GM23338 (cell line): ENCODE measurements around the gene NIM1K. TPM values are rescaled to one million over a fixed set of nuclear protein-coding genes. Genes with fewer than 3 reads are reported as not detected.

Experiments used
- ATAC-seq: fragments of 200-7000 bp; cut with Tn5 transposase; 3 replicates; pipeline ENCODE4 v1.9.1; 2020
- DNase-seq: peaks from one replicate; pipeline ENCODE4 v3.0.0-alpha.2; 2015; ENCODE audit warnings: low spot score
- H2AFZ ChIP-seq: fragments of 200-600 bp; sonication (generic); 2 replicates; pipeline ENCODE4 v1.8.0; 2016; ENCODE audit warnings: antibody characterized with exemption, mild to moderate bottlenecking, moderate library complexity
- H3F3A ChIP-seq: fragments of 200-600 bp; sonication (generic); replicated peaks from 2 replicates; pipeline ENCODE4 v1.8.0; 2017; ENCODE audit warnings: antibody characterized with exemption, mixed run types, low read depth
- H3K27ac ChIP-seq: fragments of 200-600 bp; sonication (generic); 2 replicates; pipeline ENCODE4 v1.6.1; 2016; ENCODE audit warnings: low read depth
- H3K27me3 ChIP-seq: fragments of 200-600 bp; sonication (generic); 2 replicates; pipeline ENCODE4 v1.8.0; 2016; ENCODE audit warnings: mild to moderate bottlenecking, mixed run types, moderate library complexity; ENCODE audit not compliant: insufficient read depth
- H3K36me3 ChIP-seq: fragments of 200-600 bp; sonication (generic); 2 replicates; pipeline ENCODE4 v1.8.0; 2016; ENCODE audit warnings: mild to moderate bottlenecking; ENCODE audit not compliant: insufficient read depth
- H3K4me1 ChIP-seq: fragments of 200-600 bp; sonication (generic); 2 replicates; pipeline ENCODE4 v1.8.0; 2016; ENCODE audit warnings: mild to moderate bottlenecking, moderate library complexity; ENCODE audit not compliant: insufficient read depth
- H3K4me2 ChIP-seq: fragments of 200-600 bp; sonication (generic); 2 replicates; pipeline ENCODE4 v1.7.1; 2017; ENCODE audit warnings: mixed run types
- H3K4me3 ChIP-seq: fragments of 200-600 bp; sonication (generic); 2 replicates; pipeline ENCODE4 v1.6.1; 2016; ENCODE audit warnings: mixed run types
- H3K79me2 ChIP-seq: fragments of 200-600 bp; sonication (generic); replicated peaks from 2 replicates; pipeline ENCODE4 v1.8.0; 2017; ENCODE audit warnings: mild to moderate bottlenecking; ENCODE audit not compliant: insufficient read depth
- H3K9me2 ChIP-seq: fragments of 200-600 bp; sonication (generic); 2 replicates; pipeline ENCODE4 v1.8.0; 2017; ENCODE audit not compliant: insufficient read depth
- H4K20me1 ChIP-seq: fragments of 200-600 bp; sonication (generic); replicated peaks from 2 replicates; pipeline ENCODE4 v1.8.0; 2017; ENCODE audit warnings: mild to moderate bottlenecking; ENCODE audit not compliant: insufficient read depth
- H3K27ac Mint-ChIP-seq: 2 replicates; pipeline ENCODE4 v1.8.0; 2020; ENCODE audit warnings: inconsistent platforms, mild to moderate bottlenecking, moderate library complexity, mixed read lengths
- H3K27me3 Mint-ChIP-seq: 3 replicates; pipeline ENCODE4 v1.8.0; 2022; ENCODE audit warnings: low read depth, mild to moderate bottlenecking, moderate library complexity, mixed read lengths, inconsistent platforms; ENCODE audit not compliant: insufficient read depth, poor library complexity
- H3K36me3 Mint-ChIP-seq: 3 replicates; pipeline ENCODE4 v1.8.0; 2021; ENCODE audit warnings: low read depth, mild to moderate bottlenecking, inconsistent platforms, moderate library complexity, mixed read lengths
- H3K4me1 Mint-ChIP-seq: 3 replicates; pipeline ENCODE4 v1.8.0; 2020; ENCODE audit warnings: mild to moderate bottlenecking, inconsistent platforms, mixed read lengths
- H3K4me3 Mint-ChIP-seq: 3 replicates; pipeline ENCODE4 v1.8.0; 2021; ENCODE audit warnings: moderate library complexity, mild to moderate bottlenecking, inconsistent platforms, mixed read lengths
- H3K9me3 Mint-ChIP-seq: 3 replicates; pipeline ENCODE4 v1.8.0; 2020; ENCODE audit warnings: moderate library complexity, mild to moderate bottlenecking, inconsistent platforms, mixed read lengths
- CREB1 ChIP-seq: fragments of 250-450 bp; sonication (Bioruptor Pico); IDR thresholded peaks from 2 replicates; pipeline ENCODE4 v1.5.0; 2020; ENCODE audit warnings: low read depth, mild to moderate bottlenecking, moderate library complexity
- CTCF ChIP-seq, 2 experiments: fragments of 200-600 bp in 1 of 2; sonication (generic) in 1 of 2; conservative IDR thresholded peaks; 2 replicates each; pipeline versions ENCODE4 v1.5.1 to v1.6.1; 2016 to 2017; ENCODE audit warnings: antibody characterized with exemption in 2 of 2, low read depth in 2 of 2, mild to moderate bottlenecking in 2 of 2, moderate library complexity in 1 of 2
- EZH2 ChIP-seq: fragments of 200-600 bp; sonication (generic); IDR thresholded peaks from one replicate; pipeline ENCODE4 v1.8.0; 2017; ENCODE audit warnings: antibody characterized with exemption, mild to moderate bottlenecking, low read depth; ENCODE audit not compliant: unreplicated experiment
- EZH2phosphoT487 ChIP-seq: fragments of 200-600 bp; sonication (generic); IDR thresholded peaks from one replicate; pipeline ENCODE4 v1.8.1; 2018; ENCODE audit warnings: antibody characterized with exemption; ENCODE audit not compliant: unreplicated experiment
- JUNB ChIP-seq: IDR thresholded peaks from one replicate; pipeline ENCODE4 v1.6.1; 2016; ENCODE audit warnings: antibody characterized with exemption; ENCODE audit not compliant: unreplicated experiment
- NANOG ChIP-seq: IDR thresholded peaks from 2 replicates; pipeline ENCODE4 v1.6.1; 2016; ENCODE audit warnings: antibody characterized with exemption, borderline replicate concordance
- POLR2AphosphoS5 ChIP-seq: IDR thresholded peaks from 2 replicates; pipeline ENCODE4 v1.6.1; 2016; ENCODE audit warnings: antibody characterized with exemption, low read depth
- REST ChIP-seq: IDR thresholded peaks from one replicate; pipeline ENCODE4 v1.6.1; 2018; ENCODE audit warnings: antibody characterized with exemption; ENCODE audit not compliant: unreplicated experiment
- STAT1 ChIP-seq: IDR thresholded peaks from one replicate; pipeline ENCODE4 v1.6.1; 2016; ENCODE audit warnings: antibody characterized with exemption; ENCODE audit not compliant: unreplicated experiment
- ZNF114 ChIP-seq: fragments of 250-450 bp; sonication (Bioruptor Pico); IDR thresholded peaks from 2 replicates; pipeline ENCODE4 v1.5.0; 2020; ENCODE audit warnings: mild to moderate bottlenecking, moderate library complexity
- ZNF331 ChIP-seq: fragments of 250-450 bp; sonication (Bioruptor Pico); IDR thresholded peaks from 2 replicates; pipeline ENCODE4 v1.5.0; 2020; ENCODE audit warnings: low read depth, mild to moderate bottlenecking, moderate library complexity
- ZNF462 ChIP-seq: fragments of 250-450 bp; sonication (Bioruptor Pico); IDR thresholded peaks from 2 replicates; pipeline ENCODE4 v1.5.0; 2020; ENCODE audit warnings: mild to moderate bottlenecking, moderate library complexity
- polyA plus RNA-seq: library from polyadenylated mRNA; unstranded; fragments of >200 nt; fragmentation: Nextera tagmentation; extraction: Ambion mirVana; gene quantifications from 2 replicates; pipeline ENCODE4 v1.2.1, GENCODE V29; 2016
- total RNA-seq: library from RNA; depleted of rRNA; stranded (reverse); fragments of >200 nt; shearing (Covaris generic); gene quantifications from 2 replicates; pipeline ENCODE4 v1.2.3, GENCODE V29; 2014
- TF ChIP-seq, protein P1 (sequence below): IDR thresholded peaks from 2 replicates; pipeline ENCODE4 v1.6.1; 2016; ENCODE audit warnings: antibody characterized with exemption

NIM1K gene
- total and polyA plus RNA-seq, 2 experiments from 2014 or later = not detected

DNA sequence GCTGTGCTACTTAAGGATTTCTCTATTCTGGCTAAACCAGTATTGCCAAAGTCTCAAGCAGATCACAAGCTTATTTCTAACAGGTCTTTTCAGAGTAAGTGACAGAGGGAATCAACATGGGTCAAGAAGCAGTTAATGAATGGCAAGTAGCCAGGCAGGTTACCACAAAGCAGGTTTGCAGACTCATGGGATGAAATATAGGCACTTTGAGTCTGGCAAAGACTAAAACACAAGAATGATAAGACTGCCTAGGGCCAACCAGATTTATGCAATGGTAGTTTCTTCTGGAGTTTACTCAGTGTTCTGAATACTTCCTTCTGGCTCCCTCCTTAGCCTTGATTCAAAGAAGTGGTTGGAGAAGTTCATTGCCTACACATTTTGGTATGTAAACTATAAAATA, 117.6 kb downstream of the NIM1K start:
- Mint-ChIP-seq H3K4me3 (peak overlapping the region; percentile 60), H3K27me3 (peaks cover 5% of the 10 kb centered on the region), H3K4me1 (peaks cover 63% of the 10 kb centered on the region), H3K36me3 (peaks cover 59% of the 10 kb centered on the region; the same call in 2 of the 3 replicates), H3K9me3 (peaks cover 4% of the 10 kb centered on the region; the same call in 1 of the 3 replicates), H3K27ac (peak overlapping the region; percentile 83)
- TF ChIP-seq NANOG = no peak
- no peak for TF ChIP-seq JUNB
- no peak for TF ChIP-seq CREB1 (CRISPR knock-in tag)
- TF ChIP-seq POLR2AphosphoS5 = no peak
- no peak for TF ChIP-seq EZH2phosphoT487
- no peak for TF ChIP-seq STAT1
- no peak for TF ChIP-seq CTCF (conservative IDR thresholded peaks at IDR 0.05; ENCODE audit: low read depth in 2 of 2)
- no peak for TF ChIP-seq REST
- TF ChIP-seq, protein P1, sequence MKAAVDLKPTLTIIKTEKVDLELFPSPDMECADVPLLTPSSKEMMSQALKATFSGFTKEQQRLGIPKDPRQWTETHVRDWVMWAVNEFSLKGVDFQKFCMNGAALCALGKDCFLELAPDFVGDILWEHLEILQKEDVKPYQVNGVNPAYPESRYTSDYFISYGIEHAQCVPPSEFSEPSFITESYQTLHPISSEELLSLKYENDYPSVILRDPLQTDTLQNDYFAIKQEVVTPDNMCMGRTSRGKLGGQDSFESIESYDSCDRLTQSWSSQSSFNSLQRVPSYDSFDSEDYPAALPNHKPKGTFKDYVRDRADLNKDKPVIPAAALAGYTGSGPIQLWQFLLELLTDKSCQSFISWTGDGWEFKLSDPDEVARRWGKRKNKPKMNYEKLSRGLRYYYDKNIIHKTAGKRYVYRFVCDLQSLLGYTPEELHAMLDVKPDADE = no peak
- TF ChIP-seq ZNF462 (CRISPR knock-in tag) = no peak
- TF ChIP-seq ZNF114 (CRISPR knock-in tag) = no peak
- TF ChIP-seq ZNF331 (CRISPR knock-in tag) = no peak
- no peak for TF ChIP-seq EZH2
- Histone ChIP-seq H3K9me2 (peaks cover 4% of the 10 kb centered on the region), H2AFZ (no peak overlapping the region), H3K4me2 (peak overlapping the region; percentile 79), H3F3A (no peaks in the 10 kb centered on the region), H3K4me3 (peak overlapping the region; percentile 77), H3K4me1 (peaks cover 66% of the 10 kb centered on the region), H3K79me2 (peaks cover 86% of the 10 kb centered on the region), H3K27ac (peak overlapping the region; percentile 46; the same call in 1 of the 2 replicates), H4K20me1 (peaks cover 72% of the 10 kb centered on the region), H3K27me3 (no peaks in the 10 kb centered on the region), H3K36me3 (peaks cover under 1% of the 10 kb centered on the region; the same call in 1 of the 2 replicates)
- no peak for DNase-seq
- ATAC-seq = no peak
